ENCODE results near the gene BLCAP.
A peak's percentile ranks its signal among the peaks of the same experiment; 100 is the strongest.

The BLCAP gene

GRCh38 chr20:37528446-37529213 is 954 bp upstream of the BLCAP start:
- H3K4me3 ChIP-seq (ENCODE audit: low read depth, low read length): peak overlapping the region; percentile 97
- H3K9me3 ChIP-seq: no peaks in the 10 kb centered on the region
- no peak for DNase-seq
- H3K27me3 ChIP-seq: no peaks in the 10 kb centered on the region
- H3K36me3 ChIP-seq: no peaks in the 10 kb centered on the region; the same call in 1 of the 2 replicates
- H3K4me1 ChIP-seq: no peaks in the 10 kb centered on the region
- TF ChIP-seq CTCF (IDR thresholded peaks at IDR 0.05; ENCODE audit: low read depth, low read length): no peak

GRCh38 chr20:37526839-37527637 is 638 bp downstream of the BLCAP start:
- H3K4me1 ChIP-seq: no peaks in the 10 kb centered on the region
- DNase-seq: no peak
- TF ChIP-seq CTCF (IDR thresholded peaks at IDR 0.05; ENCODE audit: low read depth, low read length): no peak

GRCh38 chr20:37526238-37526838 is 1.3 kb downstream of the BLCAP start:
- peaks cover 2% of the 10 kb centered on the region for H3K36me3 ChIP-seq
- no peak for TF ChIP-seq CTCF (IDR thresholded peaks at IDR 0.05; ENCODE audit: low read depth, low read length)
- peak overlapping the region; percentile 97 for H3K4me3 ChIP-seq (ENCODE audit: low read depth, low read length)
- DNase-seq: peak; percentile 67
- no peaks in the 10 kb centered on the region for H3K4me1 ChIP-seq
- H3K27me3 ChIP-seq: no peaks in the 10 kb centered on the region
- H3K9me3 ChIP-seq: no peaks in the 10 kb centered on the region

More at GRCh38 chr20:37526839-37527637, 638 bp downstream of the BLCAP start:
- Histone ChIP-seq H3K27me3 (no peaks in the 10 kb centered on the region), H3K36me3 (no peaks in the 10 kb centered on the region; the same call in 1 of the 2 replicates), H3K4me3 (ENCODE audit: low read depth, low read length) (peak overlapping the region; percentile 97), H3K9me3 (no peaks in the 10 kb centered on the region)

- no peaks in the 10 kb centered on the region for H3K4me1 ChIP-seq
- TF ChIP-seq CTCF (IDR thresholded peaks at IDR 0.05; ENCODE audit: low read depth, low read length): no peak
- 0 out of 2 replicates have a peak, but pooled peaks cover 2% of the 10 kb centered on the region for H3K9me3 ChIP-seq
- H3K36me3 ChIP-seq: peaks cover 7% of the 10 kb centered on the region
- H3K27me3 ChIP-seq: no peaks in the 10 kb centered on the region
- DNase-seq: no peak
- H3K4me3 ChIP-seq (ENCODE audit: low read depth, low read length): no peak overlapping the region; the same call in 1 of the 2 replicates
These were observed 1.9 kb downstream of the BLCAP start for GRCh38 chr20:37525810-37526209.

GRCh38 chr20:37524859-37525708 is 2.6 kb downstream of the BLCAP start:
- H3K27me3 ChIP-seq: no peaks in the 10 kb centered on the region
- TF ChIP-seq CTCF (IDR thresholded peaks at IDR 0.05; ENCODE audit: low read depth, low read length): no peak
- H3K9me3 ChIP-seq: 0 out of 2 replicates have a peak, but pooled peaks cover 2% of the 10 kb centered on the region
- H3K4me3 ChIP-seq (ENCODE audit: low read depth, low read length): no peak overlapping the region
- no peaks in the 10 kb centered on the region; the same call in 1 of the 2 replicates for H3K4me1 ChIP-seq
- no peak for DNase-seq
- peaks cover 12% of the 10 kb centered on the region for H3K36me3 ChIP-seq

All from BE2C (cell line).